ENCODE measurements around the gene TMEM196. TPM values are rescaled to one million over a fixed set of nuclear protein-coding genes. Genes with fewer than 3 reads are reported as not detected.

TMEM196 gene
- total RNA-seq, 1 experiment from 2014 or later = not detected

- ChIA-PET POLR2A (no interaction called here), CTCF (no interaction called here)
- BruUV-seq (replicated peaks) = no TSS peak
- H3K4me3 ChIP-seq (ENCODE audit: low read depth in 2 of 2, low read length in 2 of 2) = no peak overlapping the region
- TF ChIP-seq SIN3A (IDR thresholded peaks at IDR 0.05; ENCODE audit: borderline replicate concordance, insufficient read depth, low read depth, low read length) (no peak), CTCF (IDR thresholded peaks at IDR 0.05) (no peak)
- no peaks in the 10 kb centered on the region for H3K9me3 ChIP-seq (ENCODE audit: control insufficient read depth, insufficient read depth, low read depth, low read length)
- H3K4me1 ChIP-seq (ENCODE audit: control insufficient read depth, insufficient read depth, low read length) = no peaks in the 10 kb centered on the region; the same call in 1 of the 2 replicates
- H3K36me3 ChIP-seq (ENCODE audit: control insufficient read depth, insufficient read depth, low read length) = no peaks in the 10 kb centered on the region
- ATAC-seq (no peak), DNase-seq (ENCODE audit: low read depth, low spot score) (no peak)
- intact Hi-C loops (cut with micrococcal nuclease; ENCODE audit: unreplicated experiment) = no loop called here
- in situ Hi-C loops (cut with HindIII; ENCODE audit: low pct_unique_long_range_greater_than_20kb, low sequenced_read_pairs) = no loop called here
- no peak overlapping the region for H3K27ac ChIP-seq (ENCODE audit: low read length)
- no peaks in the 10 kb centered on the region for H3K27me3 ChIP-seq (ENCODE audit: control insufficient read depth, insufficient read depth, low read length)
Measured at GRCh38 chr7:19675816-19676215, 97.6 kb downstream of the TMEM196 start.

DNA sequence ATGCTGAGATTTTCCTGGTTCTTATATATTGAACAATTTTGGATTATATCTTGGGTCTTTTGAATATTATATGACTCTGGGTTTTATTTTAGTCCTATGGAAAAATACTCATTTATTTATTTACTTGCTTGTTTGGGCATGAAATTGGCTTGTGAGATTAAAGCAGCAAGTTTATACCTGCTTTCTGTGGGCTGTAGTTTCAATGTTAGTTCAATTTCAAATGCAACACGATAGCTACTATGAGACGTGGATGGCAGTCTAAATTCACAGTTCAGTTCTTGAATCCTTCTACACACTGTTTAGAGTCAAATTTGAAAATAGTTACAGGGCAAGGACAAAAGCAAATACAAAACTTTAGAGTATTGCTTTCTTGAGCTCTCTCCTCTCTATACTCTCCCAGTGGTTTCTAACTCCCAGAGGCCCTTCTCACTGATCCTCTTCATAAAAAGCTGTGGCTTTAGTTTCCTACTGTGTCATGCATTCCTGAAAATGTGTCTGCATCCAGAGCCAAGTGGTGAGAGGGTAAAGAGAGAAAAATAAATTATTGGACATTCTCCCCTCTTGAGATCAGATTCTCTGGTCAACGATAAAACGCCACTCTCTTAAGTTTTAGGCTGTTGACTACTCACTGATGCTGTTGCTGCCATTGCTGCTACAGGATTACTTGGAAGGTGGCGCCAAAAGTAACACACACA is 99.0 kb downstream of the TMEM196 start:
- no peak for ATAC-seq
- Histone ChIP-seq H3K36me3 (ENCODE audit: control insufficient read depth, insufficient read depth, low read length) (no peaks in the 10 kb centered on the region), H3K27ac (ENCODE audit: low read length) (no peak overlapping the region), H3K4me3 (ENCODE audit: low read depth in 2 of 2, low read length in 2 of 2) (no peak overlapping the region), H3K9me3 (ENCODE audit: control insufficient read depth, insufficient read depth, low read depth, low read length) (no peaks in the 10 kb centered on the region), H3K27me3 (ENCODE audit: control insufficient read depth, insufficient read depth, low read length) (no peaks in the 10 kb centered on the region), H3K4me1 (ENCODE audit: control insufficient read depth, insufficient read depth, low read length) (no peaks in the 10 kb centered on the region; the same call in 1 of the 2 replicates)
- BruUV-seq (replicated peaks) = no TSS peak
- in situ Hi-C loops (cut with HindIII; ENCODE audit: low pct_unique_long_range_greater_than_20kb, low sequenced_read_pairs) = loop anchor here (25.0 kb wide), 1 partner anchor 1312 kb away; no protein-coding TSS in a partner anchor
- TF ChIP-seq, protein P1, sequence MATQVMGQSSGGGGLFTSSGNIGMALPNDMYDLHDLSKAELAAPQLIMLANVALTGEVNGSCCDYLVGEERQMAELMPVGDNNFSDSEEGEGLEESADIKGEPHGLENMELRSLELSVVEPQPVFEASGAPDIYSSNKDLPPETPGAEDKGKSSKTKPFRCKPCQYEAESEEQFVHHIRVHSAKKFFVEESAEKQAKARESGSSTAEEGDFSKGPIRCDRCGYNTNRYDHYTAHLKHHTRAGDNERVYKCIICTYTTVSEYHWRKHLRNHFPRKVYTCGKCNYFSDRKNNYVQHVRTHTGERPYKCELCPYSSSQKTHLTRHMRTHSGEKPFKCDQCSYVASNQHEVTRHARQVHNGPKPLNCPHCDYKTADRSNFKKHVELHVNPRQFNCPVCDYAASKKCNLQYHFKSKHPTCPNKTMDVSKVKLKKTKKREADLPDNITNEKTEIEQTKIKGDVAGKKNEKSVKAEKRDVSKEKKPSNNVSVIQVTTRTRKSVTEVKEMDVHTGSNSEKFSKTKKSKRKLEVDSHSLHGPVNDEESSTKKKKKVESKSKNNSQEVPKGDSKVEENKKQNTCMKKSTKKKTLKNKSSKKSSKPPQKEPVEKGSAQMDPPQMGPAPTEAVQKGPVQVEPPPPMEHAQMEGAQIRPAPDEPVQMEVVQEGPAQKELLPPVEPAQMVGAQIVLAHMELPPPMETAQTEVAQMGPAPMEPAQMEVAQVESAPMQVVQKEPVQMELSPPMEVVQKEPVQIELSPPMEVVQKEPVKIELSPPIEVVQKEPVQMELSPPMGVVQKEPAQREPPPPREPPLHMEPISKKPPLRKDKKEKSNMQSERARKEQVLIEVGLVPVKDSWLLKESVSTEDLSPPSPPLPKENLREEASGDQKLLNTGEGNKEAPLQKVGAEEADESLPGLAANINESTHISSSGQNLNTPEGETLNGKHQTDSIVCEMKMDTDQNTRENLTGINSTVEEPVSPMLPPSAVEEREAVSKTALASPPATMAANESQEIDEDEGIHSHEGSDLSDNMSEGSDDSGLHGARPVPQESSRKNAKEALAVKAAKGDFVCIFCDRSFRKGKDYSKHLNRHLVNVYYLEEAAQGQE (IDR thresholded peaks at IDR 0.05; ENCODE audit: insufficient read depth in 1 of 2, low read depth in 2 of 2, low read length in 1 of 2) = no peak
- peak; percentile 17; the same call in 1 of the 2 replicates for TF ChIP-seq CTCF (IDR thresholded peaks at IDR 0.05)
- POLR2A ChIA-PET = no interaction called here
- CTCF ChIA-PET = no interaction called here
- no peak for DNase-seq (ENCODE audit: low read depth, low spot score)
- intact Hi-C loops (cut with micrococcal nuclease; ENCODE audit: unreplicated experiment) = no loop called here
